Measurements from ENCODE around the gene SLC4A2. TPM values are rescaled to one million over a fixed set of nuclear protein-coding genes. Genes with fewer than 3 reads are reported as not detected.

SLC4A2 gene
- total and polyA plus RNA-seq, 2 of the 8 experiments (the other 6 are each of a cell fraction or from before 2014, with no cell fraction given) = 72.6 to 147 TPM

DNA sequence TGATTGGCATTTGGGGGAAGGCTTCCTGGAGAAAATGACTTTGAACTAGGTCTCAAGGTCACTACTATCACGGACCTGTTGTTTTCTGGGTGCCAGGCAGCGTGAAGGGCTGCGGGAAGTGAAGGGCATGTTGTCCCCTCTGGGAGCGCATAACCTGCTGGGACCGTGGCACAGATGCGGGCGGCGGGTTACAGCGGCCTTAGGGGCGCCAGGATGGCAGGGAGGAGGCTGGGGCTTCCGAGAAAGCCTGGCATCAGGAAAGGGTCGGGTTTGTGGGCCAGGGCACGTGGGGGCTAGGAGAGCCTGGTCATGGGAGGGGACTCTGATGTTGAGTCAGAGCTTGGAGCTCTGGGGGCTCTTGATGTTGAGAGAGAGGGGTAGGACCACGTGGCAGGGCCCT, 6.1 kb downstream of the SLC4A2 start (continued):
- TF ChIP-seq FOSL1 (IDR thresholded peaks at IDR 0.05; ENCODE audit: insufficient read depth, low read depth, low read length) (no peak), SIN3A (conservative IDR thresholded peaks at IDR 0.05 in 1 of 2, IDR thresholded peaks at IDR 0.05 in 1 of 2; ENCODE audit: low read depth in 1 of 2, low read length in 2 of 2) (no peak), POU5F1 (IDR thresholded peaks at IDR 0.05; ENCODE audit: low read depth, low read length) (no peak)
- TF ChIP-seq, protein P1, sequence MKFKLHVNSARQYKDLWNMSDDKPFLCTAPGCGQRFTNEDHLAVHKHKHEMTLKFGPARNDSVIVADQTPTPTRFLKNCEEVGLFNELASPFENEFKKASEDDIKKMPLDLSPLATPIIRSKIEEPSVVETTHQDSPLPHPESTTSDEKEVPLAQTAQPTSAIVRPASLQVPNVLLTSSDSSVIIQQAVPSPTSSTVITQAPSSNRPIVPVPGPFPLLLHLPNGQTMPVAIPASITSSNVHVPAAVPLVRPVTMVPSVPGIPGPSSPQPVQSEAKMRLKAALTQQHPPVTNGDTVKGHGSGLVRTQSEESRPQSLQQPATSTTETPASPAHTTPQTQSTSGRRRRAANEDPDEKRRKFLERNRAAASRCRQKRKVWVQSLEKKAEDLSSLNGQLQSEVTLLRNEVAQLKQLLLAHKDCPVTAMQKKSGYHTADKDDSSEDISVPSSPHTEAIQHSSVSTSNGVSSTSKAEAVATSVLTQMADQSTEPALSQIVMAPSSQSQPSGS (IDR thresholded peaks at IDR 0.05; ENCODE audit: low read length) = no peak

Measured in H1 (cell line).